H9 (cell line): ENCODE data around the gene WFIKKN1. TPM values are rescaled to one million over a fixed set of nuclear protein-coding genes. Genes with fewer than 3 reads are reported as not detected.

ENCODE experiments used
- DNase-seq: peaks from one replicate; pipeline ENCODE4 v3.0.0-alpha.2; 2017
- H2AFZ ChIP-seq: one replicate; pipeline ENCODE4 v1.6.1; 2013; ENCODE audit warnings: mild to moderate bottlenecking, low read length, control low read depth, moderate library complexity
- H2AK5ac ChIP-seq: 2 replicates; pipeline ENCODE4 v1.6.1; 2013; ENCODE audit warnings: low read length, control low read depth, mixed read lengths; ENCODE audit not compliant: insufficient read length
- H2BK120ac ChIP-seq: one replicate; pipeline ENCODE4 v1.6.1; 2013; ENCODE audit warnings: low read depth, mild to moderate bottlenecking, low read length, control low read depth, inconsistent platforms; ENCODE audit not compliant: poor library complexity, severe bottlenecking
- H2BK12ac ChIP-seq: 2 replicates; pipeline ENCODE4 v1.6.1; 2013; ENCODE audit warnings: low read length, control low read depth, mixed read lengths, low read depth; ENCODE audit not compliant: insufficient read length
- H2BK15ac ChIP-seq: 2 replicates; pipeline ENCODE4 v1.6.1; 2013; ENCODE audit warnings: low read depth, low read length, control low read depth
- H2BK20ac ChIP-seq: one replicate; pipeline ENCODE4 v1.6.1; 2013; ENCODE audit warnings: low read depth, mild to moderate bottlenecking, low read length, control low read depth, inconsistent platforms; ENCODE audit not compliant: poor library complexity, severe bottlenecking
- H2BK5ac ChIP-seq: 2 replicates; pipeline ENCODE4 v1.6.1; 2013; ENCODE audit warnings: low read length, control low read depth, mixed read lengths; ENCODE audit not compliant: insufficient read length
- H3K14ac ChIP-seq: 2 replicates; pipeline ENCODE4 v1.6.1; 2013; ENCODE audit warnings: low read length, control low read depth; ENCODE audit not compliant: insufficient read depth
- H3K18ac ChIP-seq: 2 replicates; pipeline ENCODE4 v1.6.1; 2013; ENCODE audit warnings: low read depth, mild to moderate bottlenecking, mixed read lengths, low read length, control low read depth; ENCODE audit not compliant: insufficient read length
- H3K23ac ChIP-seq: 2 replicates; pipeline ENCODE4 v1.6.1; 2013; ENCODE audit warnings: low read length, control low read depth, mixed read lengths, low read depth; ENCODE audit not compliant: insufficient read length
- H3K23me2 ChIP-seq: 2 replicates; pipeline ENCODE4 v1.6.1; 2013; ENCODE audit warnings: low read depth, mild to moderate bottlenecking, mixed read lengths, low read length, control low read depth; ENCODE audit not compliant: insufficient read length, poor library complexity, severe bottlenecking
- H3K27ac ChIP-seq: 2 replicates; pipeline ENCODE4 v1.5.1; 2013; ENCODE audit warnings: low read length, control low read depth, mixed read lengths, low read depth; ENCODE audit not compliant: insufficient read length
- H3K27me3 ChIP-seq: 2 replicates; pipeline ENCODE4 v1.6.1; 2013; ENCODE audit warnings: low read length, control low read depth, inconsistent platforms; ENCODE audit not compliant: insufficient read depth
- H3K4ac ChIP-seq: 2 replicates; pipeline ENCODE4 v1.6.1; 2013; ENCODE audit warnings: low read depth, mild to moderate bottlenecking, control low read depth, inconsistent platforms, low read length, moderate library complexity
- H3K4me1 ChIP-seq: 2 replicates; pipeline ENCODE4 v1.6.1; 2013; ENCODE audit warnings: low read length, control low read depth, inconsistent platforms; ENCODE audit not compliant: insufficient read depth
- H3K4me2 ChIP-seq: 2 replicates; pipeline ENCODE4 v1.6.1; 2013; ENCODE audit warnings: low read length, control low read depth, mixed read lengths; ENCODE audit not compliant: insufficient read length, insufficient read depth
- H3K56ac ChIP-seq: 2 replicates; pipeline ENCODE4 v1.6.1; 2013; ENCODE audit warnings: low read depth, mild to moderate bottlenecking, mixed read lengths, low read length, control low read depth; ENCODE audit not compliant: insufficient read length
- H3K79me1 ChIP-seq: 2 replicates; pipeline ENCODE4 v1.6.1; 2013; ENCODE audit warnings: low read depth, mild to moderate bottlenecking, moderate library complexity, low read length, control low read depth, inconsistent platforms; ENCODE audit not compliant: insufficient read depth, poor library complexity, severe bottlenecking
- H3K79me2 ChIP-seq: 2 replicates; pipeline ENCODE4 v1.6.1; 2013; ENCODE audit warnings: low read length, control low read depth, inconsistent platforms; ENCODE audit not compliant: insufficient read depth
- H3K9ac ChIP-seq: 2 replicates; pipeline ENCODE4 v1.6.1; 2013; ENCODE audit warnings: low read length, control low read depth, mixed read lengths; ENCODE audit not compliant: insufficient read length; ENCODE audit errors: extremely low read depth
- H3K9me3 ChIP-seq: one replicate; pipeline ENCODE4 v1.6.1; 2013; ENCODE audit warnings: low read depth, low read length, inconsistent platforms; ENCODE audit not compliant: control insufficient read depth
- H3T11ph ChIP-seq: one replicate; pipeline ENCODE4 v1.6.1; 2013; ENCODE audit warnings: mild to moderate bottlenecking, low read length, control low read depth, inconsistent platforms
- H4K20me1 ChIP-seq: one replicate; pipeline ENCODE4 v1.6.1; 2013; ENCODE audit not compliant: control insufficient read depth, insufficient read length, insufficient read depth
- H4K5ac ChIP-seq: 2 replicates; pipeline ENCODE4 v1.6.1; 2013; ENCODE audit warnings: low read depth, mild to moderate bottlenecking, mixed read lengths, low read length, control low read depth; ENCODE audit not compliant: insufficient read length
- H4K8ac ChIP-seq: replicated peaks from 2 replicates; pipeline ENCODE4 v1.6.1; 2013; ENCODE audit warnings: low read length, control low read depth, mixed read lengths, low read depth; ENCODE audit not compliant: insufficient read length
- H4K91ac ChIP-seq: 2 replicates; pipeline ENCODE4 v1.6.1; 2013; ENCODE audit warnings: low read depth, mild to moderate bottlenecking, moderate library complexity, mixed read lengths, low read length, control low read depth; ENCODE audit not compliant: insufficient read length
- H3K27ac Mint-ChIP-seq, 3 experiments: 2 replicates in 2 of 3; 3 replicates in 1 of 3; pipeline ENCODE4 v1.8.0; 2020 to 2021; ENCODE audit warnings: mixed read lengths in 3 of 3, mild to moderate bottlenecking in 1 of 3, moderate library complexity in 1 of 3
- H3K27me3 Mint-ChIP-seq: 2 replicates; pipeline ENCODE4 v1.8.0; 2021; ENCODE audit warnings: low read depth, mild to moderate bottlenecking, moderate library complexity, mixed read lengths
- H3K36me3 Mint-ChIP-seq, 3 experiments: 2 replicates in 2 of 3; 3 replicates in 1 of 3; pipeline ENCODE4 v1.8.0; 2020 to 2021; ENCODE audit warnings: low read depth in 3 of 3, mixed read lengths in 3 of 3; ENCODE audit not compliant: insufficient read depth in 1 of 3
- H3K4me1 Mint-ChIP-seq, 2 experiments: 2 replicates each; pipeline ENCODE4 v1.8.0; 2020; ENCODE audit warnings: mixed read lengths in 2 of 2
- H3K4me3 Mint-ChIP-seq, 2 experiments: 2 replicates in 1 of 2; 3 replicates in 1 of 2; pipeline ENCODE4 v1.8.0; 2020 to 2021; ENCODE audit warnings: mild to moderate bottlenecking in 2 of 2, mixed read lengths in 2 of 2, moderate library complexity in 1 of 2
- H3K9me3 Mint-ChIP-seq, 2 experiments: 2 replicates in 1 of 2; 3 replicates in 1 of 2; pipeline ENCODE4 v1.8.0; 2020; ENCODE audit warnings: mild to moderate bottlenecking in 2 of 2, mixed read lengths in 2 of 2, moderate library complexity in 1 of 2
- CTCF ChIP-seq: fragments of 200-600 bp; sonication (generic); conservative IDR thresholded peaks from 3 replicates; pipeline ENCODE4 v1.8.0; 2021; ENCODE audit warnings: antibody characterized with exemption, mild to moderate bottlenecking
- WGBS: extraction: QIAGEN DNeasy Blood & Tissue Kit; methylation state at CpG from one replicate; pipeline ENCODE4 v1.1.7; 2013; ENCODE audit warnings: missing lambda C conversion rate, low lambda C conversion rate, mixed read lengths; ENCODE audit not compliant: insufficient read length; ENCODE audit errors: extremely low coverage; 5-methylcytosine and 5-hydroxymethylcytosine counted together
- total RNA-seq: library from RNA; stranded (reverse); gene quantifications from 2 replicates; pipeline ENCODE4 v1.2.1, GENCODE V29; 2021

Gene WFIKKN1
- total RNA-seq, 1 experiment from 2014 or later = 8.3 TPM

- no peak overlapping the region for H4K8ac ChIP-seq
- no peak overlapping the region for H3K14ac ChIP-seq
- H4K20me1 ChIP-seq = no peaks in the 10 kb centered on the region
- no peaks in the 10 kb centered on the region for H3K27me3 ChIP-seq
- H3K23me2 ChIP-seq = no peaks in the 10 kb centered on the region
- Mint-ChIP-seq H3K27ac (peak overlapping the region in 1 of 3 experiments; percentile 47; a peak in 1 of 7 replicates), H3K36me3 (peaks cover 12 to 18% (median 13%) of the 10 kb centered on the region in 3 experiments), H3K4me1 (peaks cover 11 to 13% of the 10 kb centered on the region in 2 experiments), H3K4me3 (no peak overlapping the region), H3K9me3 (peaks cover 16 to 18% of the 10 kb centered on the region in 2 experiments), H3K27me3 (peaks cover 12% of the 10 kb centered on the region)
- no peak for TF ChIP-seq CTCF
- H2BK120ac ChIP-seq = no peak overlapping the region
- H3K4ac ChIP-seq = no peak overlapping the region
- H3K4me1 ChIP-seq = no peaks in the 10 kb centered on the region
- H3K27ac ChIP-seq = no peak overlapping the region
- no peak overlapping the region for H2BK12ac ChIP-seq
- H3K79me1 ChIP-seq = peaks cover 2% of the 10 kb centered on the region
- H3K9ac ChIP-seq = no peak overlapping the region
- H2BK15ac ChIP-seq = 0 out of 2 replicates have a peak overlapping the region, but pooled peaks have one; percentile 29
- H3K9me3 ChIP-seq = no peaks in the 10 kb centered on the region
- no peak overlapping the region for H4K91ac ChIP-seq
- no peak overlapping the region for H2BK5ac ChIP-seq
- no peak overlapping the region for H2AFZ ChIP-seq
- DNase-seq = no peak
- H3K23ac ChIP-seq = no peak overlapping the region
- no CpG with 5 or more reads among the region's 22 CpGs for WGBS
- no peak overlapping the region for H3K18ac ChIP-seq
- H2BK20ac ChIP-seq = no peak overlapping the region
- H3K4me2 ChIP-seq = no peak overlapping the region
- no peak overlapping the region for H4K5ac ChIP-seq
- H3K56ac ChIP-seq = no peak overlapping the region
- no peak overlapping the region for H3T11ph ChIP-seq
- H2AK5ac ChIP-seq = no peak overlapping the region
- H3K79me2 ChIP-seq = no peaks in the 10 kb centered on the region
Measured at GRCh38 chr16:606656-607307, 24.0 kb upstream of the WFIKKN1 start.
